ENCODE results near the gene NCAM2.

The NCAM2 gene

GRCh38 chr21:21177353-21177986 is 179.3 kb downstream of the NCAM2 start:
- TF ChIP-seq CTCF (IDR thresholded peaks at IDR 0.05), result no peak

DNA sequence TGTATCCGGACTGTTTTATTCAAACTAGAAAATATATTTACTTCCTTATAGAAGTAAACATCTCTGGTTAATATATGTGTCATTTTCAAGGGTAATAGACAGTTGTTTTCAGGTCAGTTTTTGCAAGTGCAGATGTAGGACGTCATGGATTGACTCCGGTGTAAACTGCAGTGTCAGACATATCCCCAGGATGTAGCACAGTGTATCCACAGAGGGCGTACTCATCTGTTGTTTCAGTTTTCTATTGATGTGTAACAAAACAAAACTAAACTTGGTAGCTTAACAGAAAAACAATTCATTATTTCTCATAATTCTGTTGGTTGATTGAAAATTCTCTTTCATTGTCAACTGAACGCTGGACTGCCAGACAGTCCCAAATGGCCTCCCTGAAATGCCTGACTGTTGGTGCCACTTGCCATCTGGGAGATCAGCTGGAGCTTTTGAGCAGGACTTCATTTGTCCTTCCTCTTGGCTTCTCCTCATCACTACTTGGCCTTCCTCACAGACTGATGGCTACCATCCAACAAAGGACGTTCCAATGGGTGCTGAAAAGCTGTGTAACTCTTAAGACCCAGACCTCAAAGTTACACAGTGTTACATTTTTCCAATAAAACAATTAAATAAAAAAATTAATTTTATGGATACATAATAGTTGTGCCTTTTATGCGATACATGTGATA is 181.6 kb downstream of the NCAM2 start:
- no peak for TF ChIP-seq CTCF (IDR thresholded peaks at IDR 0.05)

DNA sequence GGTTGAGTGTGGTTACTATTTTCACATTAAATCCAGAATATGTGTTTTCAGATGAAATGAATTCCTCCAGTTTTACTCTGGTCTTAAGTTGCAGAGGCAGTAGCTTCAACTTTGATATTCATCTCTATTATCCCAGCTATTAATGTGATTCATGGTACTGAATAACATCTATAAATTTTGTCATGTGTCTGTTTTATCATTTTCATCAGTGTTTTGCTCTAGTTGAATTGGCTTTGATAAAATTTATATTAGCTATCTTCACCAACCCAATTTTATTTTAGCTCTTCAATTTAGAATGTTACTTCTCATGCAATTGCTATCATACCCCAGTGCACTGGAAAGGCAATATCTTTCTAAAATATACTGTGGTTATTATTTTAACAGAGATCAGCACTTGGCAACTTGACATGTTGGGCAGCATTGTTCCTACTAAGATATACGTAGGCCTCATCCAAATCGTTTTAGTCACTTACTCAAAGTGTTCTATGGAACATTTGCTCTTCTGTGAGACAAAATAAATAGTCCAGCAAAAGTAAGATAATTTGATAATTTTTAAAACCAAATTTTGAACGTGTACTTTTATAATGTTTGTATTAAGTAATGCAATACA is 184.3 kb downstream of the NCAM2 start:
- TF ChIP-seq CTCF (IDR thresholded peaks at IDR 0.05), result no peak

DNA sequence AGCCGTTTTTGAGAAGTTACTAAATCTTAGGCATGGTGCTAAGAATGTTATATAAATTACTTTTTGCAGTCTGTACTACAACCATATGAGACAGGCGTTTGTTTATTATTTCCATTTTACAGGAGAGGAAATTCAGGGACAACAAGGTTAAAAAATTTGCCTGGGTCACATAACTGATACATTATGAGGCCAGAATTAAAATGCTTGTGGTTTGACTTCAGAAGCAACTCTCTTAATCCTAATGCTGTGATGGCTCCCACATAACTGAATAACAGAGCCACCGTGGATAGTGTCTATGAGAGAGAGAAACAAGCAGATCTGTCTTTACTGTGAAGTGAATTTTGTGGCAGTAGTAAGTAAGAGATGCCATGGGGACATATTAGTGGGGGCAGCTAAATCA is 184.9 kb downstream of the NCAM2 start:
- TF ChIP-seq CTCF (IDR thresholded peaks at IDR 0.05), result no peak

DNA sequence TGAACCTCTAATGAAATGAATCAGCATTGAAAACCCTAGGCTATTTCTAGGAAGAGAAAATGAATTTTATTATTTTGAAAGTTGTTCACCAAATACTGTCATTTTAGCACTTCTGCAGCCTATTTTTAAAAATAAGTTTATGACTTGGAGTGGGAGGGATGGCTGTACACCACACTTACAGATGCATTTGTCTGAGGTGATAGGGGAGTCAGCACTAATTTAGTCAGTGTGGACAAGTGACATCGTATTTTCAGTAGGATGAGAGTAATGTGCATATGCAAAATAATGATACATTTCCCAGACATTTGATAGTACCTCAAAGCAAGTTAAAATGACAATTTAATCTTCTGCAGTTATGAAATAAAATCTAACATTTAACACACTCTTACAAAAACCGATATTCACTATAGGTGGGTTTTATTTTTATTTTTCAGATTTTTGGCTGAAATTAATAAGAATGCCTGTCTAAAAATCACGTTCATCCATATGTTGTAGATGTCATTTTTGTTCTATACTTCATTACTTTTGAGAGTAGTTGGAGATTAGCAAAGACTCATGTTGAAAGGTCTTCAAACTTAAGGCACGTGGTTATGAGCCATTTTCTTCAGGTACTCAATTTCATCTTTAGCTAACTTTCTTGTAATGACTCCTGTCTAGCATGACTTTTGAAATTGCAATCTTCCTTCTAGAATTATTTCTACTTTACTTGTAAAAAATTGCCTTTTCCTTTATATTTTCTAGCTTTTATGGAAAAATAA is 186.7 kb downstream of the NCAM2 start:
- TF ChIP-seq CTCF (IDR thresholded peaks at IDR 0.05), result no peak

GRCh38 chr21:21187579-21187978 is 189.4 kb downstream of the NCAM2 start:
- no peak for TF ChIP-seq CTCF (IDR thresholded peaks at IDR 0.05)

DNA sequence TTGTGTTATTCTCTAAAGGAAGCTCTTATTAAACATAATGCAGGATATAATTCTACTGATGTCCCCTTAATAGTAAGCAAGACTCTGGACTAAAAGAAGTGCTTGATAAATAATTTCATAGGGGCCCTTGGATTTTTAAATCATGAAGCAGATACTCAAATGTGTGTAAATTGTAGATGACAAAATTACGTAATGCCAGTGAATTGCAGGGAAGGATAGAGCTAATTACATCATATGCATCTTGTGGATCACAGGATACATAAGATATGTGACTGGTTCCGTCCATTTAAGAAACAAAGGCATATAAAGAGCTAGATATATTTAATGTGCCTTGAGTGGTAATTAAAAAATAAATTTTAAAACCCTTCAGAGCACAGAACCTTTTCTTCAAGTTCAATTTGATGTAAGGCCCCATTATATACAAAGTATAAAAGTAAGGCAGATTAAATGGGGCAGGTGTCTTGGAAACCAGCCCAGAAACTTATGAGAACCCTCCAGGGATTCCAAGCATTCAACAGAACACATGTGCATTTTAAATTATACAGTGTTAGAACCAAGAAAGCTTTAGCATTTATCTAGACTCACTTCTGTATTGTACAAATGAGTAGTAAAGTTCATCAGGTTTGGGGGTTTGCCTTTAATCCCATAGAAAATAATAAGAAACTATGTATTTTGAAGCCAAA is 190.4 kb downstream of the NCAM2 start:
- no peak for TF ChIP-seq CTCF (IDR thresholded peaks at IDR 0.05)

Data from LNCAP (cell line).